Spleen (tissue), 11 donors: ENCODE data around the gene GLT8D1. TPM values are rescaled to one million over a fixed set of nuclear protein-coding genes. Genes with fewer than 3 reads are reported as not detected.

ENCODE experiments used
- DNase-seq: peaks from one replicate; pipeline ENCODE4 v3.0.0-alpha.2; 2020
- H3K27ac ChIP-seq, 8 donors: fragments of 200-600 bp; sonication (generic) in 7 of 8; 1 replicate in 4 of 8; 2 replicates in 4 of 8; pipeline versions ENCODE4 v1.5.0 to v1.8.0; 2016 to 2021; ENCODE audit warnings: inconsistent platforms in 4 of 8, mild to moderate bottlenecking in 4 of 8, moderate library complexity in 1 of 8
- H3K27me3 ChIP-seq, 7 donors: fragments of 200-600 bp; sonication (generic) in 6 of 7; replicated peaks in 1 of 7; 1 replicate in 4 of 7; 2 replicates in 3 of 7; pipeline versions ENCODE4 v1.5.0 to v1.8.0; 2016 to 2021; ENCODE audit warnings: inconsistent platforms in 3 of 7, mild to moderate bottlenecking in 1 of 7
- H3K36me3 ChIP-seq, 6 donors: fragments of 200-600 bp; sonication (generic) in 5 of 6; 1 replicate in 4 of 6; 2 replicates in 2 of 6; pipeline versions ENCODE4 v1.5.0 to v1.8.0; 2016 to 2021; ENCODE audit warnings: inconsistent platforms in 2 of 6
- H3K4me1 ChIP-seq, 6 donors: fragments of 200-600 bp; sonication (generic) in 5 of 6; 1 replicate in 3 of 6; 2 replicates in 3 of 6; pipeline versions ENCODE4 v1.5.0 to v1.8.0; 2016 to 2021; ENCODE audit warnings: inconsistent platforms in 3 of 6
- H3K4me3 ChIP-seq, 8 donors: fragments of 200-600 bp; sonication (generic) in 7 of 8; 1 replicate in 4 of 8; 2 replicates in 4 of 8; pipeline versions ENCODE4 v1.5.0 to v1.8.0; 2016 to 2021; ENCODE audit warnings: inconsistent platforms in 4 of 8, mild to moderate bottlenecking in 4 of 8, moderate library complexity in 2 of 8
- H3K9me3 ChIP-seq, 8 donors: fragments of 200-600 bp; sonication (generic) in 7 of 8; 1 replicate in 4 of 8; 2 replicates in 4 of 8; pipeline versions ENCODE4 v1.5.0 to v1.8.0; 2016 to 2021; ENCODE audit warnings: inconsistent platforms in 4 of 8
- POLR2A ChIP-seq, 3 donors: fragments of 450-650 bp; IDR thresholded peaks; one replicate each; pipeline ENCODE4 v1.5.1; 2017; ENCODE audit warnings: antibody characterized with exemption in 3 of 3, mild to moderate bottlenecking in 1 of 3
- POLR2AphosphoS5 ChIP-seq, 3 donors: sonication (generic); formaldehyde crosslinking; IDR thresholded peaks; one replicate each; pipeline ENCODE4 v1.5.1; 2017; ENCODE audit warnings: antibody characterized with exemption in 3 of 3
- WGBS, 5 donors: extraction: QIAGEN DNeasy Blood & Tissue Kit in 3 of 5; methylation state at CpG; one replicate each; pipeline versions ENCODE4 v1.1.5 to v1.1.7; 2013 to 2018; 5-methylcytosine and 5-hydroxymethylcytosine counted together
- intact Hi-C: fragments of 100-400 bp; cut with DNase I; formaldehyde crosslinking; loops from one replicate; pipeline ENCODE4 v1.15.0; 2023; ENCODE audit warnings: low total_unique reads
- polyA plus RNA-seq, 3 donors: library from polyadenylated mRNA; stranded (reverse); fragments of 200-250 nt; gene quantifications; one replicate each; pipeline ENCODE4 v1.2.1, GENCODE V29; 2013
- total RNA-seq, 7 donors: library from RNA; depleted of rRNA in 3 of 7; stranded (reverse); fragments of >200 nt in 3 of 7; fragmentation: NEBNext Ultra II Directional in 4 of 7; extraction: Animal tissue kit (Norgen Biotek cat#: 25700) in 4 of 7; gene quantifications; one replicate each; pipeline versions ENCODE4 v1.1.0 to v1.2.1, GENCODE V29; 2016 to 2021
- TF ChIP-seq, protein P1 (sequence below), 11 experiments: fragments of 200-600 bp in 7 of 11; fragments of 450-650 bp in 4 of 11; sonication (generic) in 4 of 11; IDR thresholded peaks in 8 of 11; conservative IDR thresholded peaks in 3 of 11; 1 replicate in 7 of 11; 2 replicates in 4 of 11; pipeline versions ENCODE4 v1.4.0 to v1.8.0; 2016 to 2021; ENCODE audit warnings: antibody characterized with exemption in 11 of 11, inconsistent platforms in 4 of 11, mild to moderate bottlenecking in 1 of 11
- donor health status: healthy with polysubstance abuse.
- donor health status: DM: no; HTN: no; CAD: no; lungs with moderate emphysema.
- donor health status: DM: no; HTN: no; CAD: no.
- donor health status: Bipolar disorder and iron deficiency.
- donor health status: healthy.
- donor health status: DM: no; HTN: no; CAD: no.
- donor health status: DM: yes; HTN: yes; CAD: no.

Gene GLT8D1
- total and polyA plus RNA-seq, 10 donors: 21.8 to 53.9 (median 30.9) TPM

DNA sequence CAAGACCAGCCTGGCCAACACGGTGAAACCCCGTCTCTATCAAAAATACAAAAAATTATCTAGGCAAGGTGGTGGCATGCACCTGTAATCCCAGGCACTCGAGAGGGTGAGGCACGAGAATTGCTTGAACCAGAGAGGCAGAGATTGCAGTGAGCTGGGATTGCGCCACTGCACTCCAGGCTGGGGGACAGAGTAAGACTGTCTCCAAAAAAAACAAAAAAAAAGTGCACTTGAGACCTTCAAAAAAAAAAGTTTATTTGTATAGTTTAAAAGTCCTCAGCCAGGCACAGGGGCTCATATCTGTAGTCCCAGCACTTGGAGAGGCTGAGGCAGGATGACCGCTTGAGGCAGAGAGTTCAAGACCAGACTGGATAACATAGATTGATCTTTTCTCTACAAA, 22.0 kb downstream of the GLT8D1 start:
- 71 to 91% (median 87%) methylated on average over 6 of the region's 6 CpGs for WGBS, 5 donors
- no peak for TF ChIP-seq POLR2AphosphoS5 (IDR thresholded peaks at IDR 0.05)
- TF ChIP-seq, protein P1, sequence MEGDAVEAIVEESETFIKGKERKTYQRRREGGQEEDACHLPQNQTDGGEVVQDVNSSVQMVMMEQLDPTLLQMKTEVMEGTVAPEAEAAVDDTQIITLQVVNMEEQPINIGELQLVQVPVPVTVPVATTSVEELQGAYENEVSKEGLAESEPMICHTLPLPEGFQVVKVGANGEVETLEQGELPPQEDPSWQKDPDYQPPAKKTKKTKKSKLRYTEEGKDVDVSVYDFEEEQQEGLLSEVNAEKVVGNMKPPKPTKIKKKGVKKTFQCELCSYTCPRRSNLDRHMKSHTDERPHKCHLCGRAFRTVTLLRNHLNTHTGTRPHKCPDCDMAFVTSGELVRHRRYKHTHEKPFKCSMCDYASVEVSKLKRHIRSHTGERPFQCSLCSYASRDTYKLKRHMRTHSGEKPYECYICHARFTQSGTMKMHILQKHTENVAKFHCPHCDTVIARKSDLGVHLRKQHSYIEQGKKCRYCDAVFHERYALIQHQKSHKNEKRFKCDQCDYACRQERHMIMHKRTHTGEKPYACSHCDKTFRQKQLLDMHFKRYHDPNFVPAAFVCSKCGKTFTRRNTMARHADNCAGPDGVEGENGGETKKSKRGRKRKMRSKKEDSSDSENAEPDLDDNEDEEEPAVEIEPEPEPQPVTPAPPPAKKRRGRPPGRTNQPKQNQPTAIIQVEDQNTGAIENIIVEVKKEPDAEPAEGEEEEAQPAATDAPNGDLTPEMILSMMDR (IDR thresholded peaks at IDR 0.05 in 8 of 11, conservative IDR thresholded peaks at IDR 0.05 in 3 of 11): no peak
- no peak for TF ChIP-seq POLR2A (IDR thresholded peaks at IDR 0.05)
- no peaks in the 10 kb centered on the region for H3K9me3 ChIP-seq
- peaks cover 30 to 94% (median 76%) of the 10 kb centered on the region in 6 donors for H3K4me1 ChIP-seq
- no peaks in the 10 kb centered on the region for H3K27me3 ChIP-seq
- intact Hi-C loops: no loop called here
- peak overlapping the region in 6 of 8 donors; percentile 13 to 99 (median 52) for H3K27ac ChIP-seq
- no peak overlapping the region for H3K4me3 ChIP-seq
- DNase-seq: no peak
- H3K36me3 ChIP-seq: peaks cover under 1 to 58% (median 21%) of the 10 kb centered on the region in 6 donors

DNA sequence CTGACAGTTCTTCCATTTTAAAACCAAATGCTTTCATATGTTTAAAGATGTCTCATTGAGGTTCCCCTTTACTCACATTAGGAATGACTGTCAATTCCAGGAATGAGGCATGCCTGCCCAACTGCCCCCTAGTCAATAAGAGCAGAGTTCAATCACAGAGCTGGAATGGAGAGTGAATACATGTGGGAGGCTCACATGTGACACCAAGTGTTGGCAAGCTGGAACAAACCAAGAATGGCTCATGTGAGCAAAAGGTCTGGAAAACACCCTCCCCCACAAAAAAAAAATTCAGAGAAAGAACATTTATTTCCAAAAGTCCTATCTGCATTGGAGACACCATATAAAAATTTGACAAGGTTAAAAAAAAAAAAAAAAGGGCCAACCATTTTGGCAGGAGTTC, 23.6 kb downstream of the GLT8D1 start:
- Histone ChIP-seq H3K27ac (peak overlapping the region; percentile 0 to 76 (median 64)), H3K36me3 (peaks cover 4 to 58% (median 22%) of the 10 kb centered on the region in 6 donors), H3K9me3 (no peaks in the 10 kb centered on the region), H3K4me3 (peak overlapping the region in 1 of 8 donors; percentile 1), H3K4me1 (peaks cover 28 to 82% (median 67%) of the 10 kb centered on the region in 6 donors), H3K27me3 (no peaks in the 10 kb centered on the region)
- TF ChIP-seq POLR2A (IDR thresholded peaks at IDR 0.05) (no peak), POLR2AphosphoS5 (IDR thresholded peaks at IDR 0.05) (peak in 1 of 3 donors; percentile 48)
- DNase-seq: no peak
- intact Hi-C loops: no loop called here

DNA sequence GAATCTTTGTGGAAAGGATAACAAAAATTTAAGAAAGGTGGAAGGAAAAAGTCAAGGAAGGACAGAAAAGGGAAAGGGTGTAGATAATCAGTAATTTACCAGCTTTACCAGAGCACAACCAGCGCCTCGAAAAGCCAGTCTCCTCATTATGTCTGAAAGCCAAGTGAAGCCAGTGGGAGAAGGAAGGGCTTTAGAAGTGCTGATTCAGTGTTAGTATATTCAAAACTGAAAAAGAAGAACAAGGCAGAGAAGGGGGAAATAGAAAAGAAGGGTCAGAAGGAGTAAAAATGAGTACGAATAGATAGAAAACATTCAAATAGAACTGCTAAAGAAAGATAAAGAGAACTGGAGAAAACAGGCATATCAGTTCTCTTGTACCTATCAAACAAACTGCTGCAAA, 24.0 kb downstream of the GLT8D1 start:
- H3K27me3 ChIP-seq: no peaks in the 10 kb centered on the region
- intact Hi-C loops: no loop called here
- TF ChIP-seq POLR2AphosphoS5 (IDR thresholded peaks at IDR 0.05) (no peak), POLR2A (IDR thresholded peaks at IDR 0.05) (no peak)
- TF ChIP-seq, protein P1 (IDR thresholded peaks at IDR 0.05 in 8 of 11, conservative IDR thresholded peaks at IDR 0.05 in 3 of 11): no peak
- peaks cover 24 to 78% (median 63%) of the 10 kb centered on the region in 6 donors for H3K4me1 ChIP-seq
- H3K27ac ChIP-seq: peak overlapping the region in 7 of 8 donors; percentile 0 to 76 (median 64)
- DNase-seq: no peak
- H3K9me3 ChIP-seq: no peaks in the 10 kb centered on the region
- H3K36me3 ChIP-seq: peaks cover 4 to 59% (median 26%) of the 10 kb centered on the region in 6 donors
- WGBS, 5 donors: 33 to 63% (median 44%) methylated on average over 3 of the region's 3 CpGs
- H3K4me3 ChIP-seq: peak overlapping the region in 1 of 8 donors; percentile 1

DNA sequence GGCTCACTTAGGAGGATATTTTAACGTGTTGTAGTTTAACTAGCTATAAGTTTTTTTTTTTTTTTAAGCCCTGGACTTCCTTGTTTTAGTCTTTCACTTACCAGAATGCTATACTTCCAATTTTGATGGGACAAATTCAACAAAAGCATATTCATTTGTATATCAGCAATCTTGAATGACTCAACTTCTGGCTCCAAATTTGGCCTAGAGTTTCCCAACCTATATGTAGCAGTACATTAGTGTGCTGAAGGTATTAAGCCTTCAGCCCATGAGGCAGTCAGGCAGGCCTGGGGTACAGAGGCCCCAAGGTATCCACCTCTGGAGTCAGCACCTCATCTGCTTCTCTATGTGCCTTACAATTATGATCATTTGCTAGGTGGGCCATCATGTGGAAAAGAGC, 25.8 kb downstream of the GLT8D1 start:
- intact Hi-C loops: no loop called here
- H3K4me1 ChIP-seq: peaks cover 19 to 66% (median 52%) of the 10 kb centered on the region in 6 donors
- H3K27ac ChIP-seq: peak overlapping the region in 2 of 8 donors; percentile 6 to 76
- WGBS, 5 donors: 53 to 76% (median 63%) methylated on average over 1 of the region's 1 CpG
- DNase-seq: no peak
- no peaks in the 10 kb centered on the region for H3K9me3 ChIP-seq
- H3K36me3 ChIP-seq: peaks cover 4 to 75% (median 37%) of the 10 kb centered on the region in 6 donors
- no peaks in the 10 kb centered on the region for H3K27me3 ChIP-seq
- no peak for TF ChIP-seq POLR2AphosphoS5 (IDR thresholded peaks at IDR 0.05)
- TF ChIP-seq POLR2A (IDR thresholded peaks at IDR 0.05): no peak
- no peak overlapping the region for H3K4me3 ChIP-seq

DNA sequence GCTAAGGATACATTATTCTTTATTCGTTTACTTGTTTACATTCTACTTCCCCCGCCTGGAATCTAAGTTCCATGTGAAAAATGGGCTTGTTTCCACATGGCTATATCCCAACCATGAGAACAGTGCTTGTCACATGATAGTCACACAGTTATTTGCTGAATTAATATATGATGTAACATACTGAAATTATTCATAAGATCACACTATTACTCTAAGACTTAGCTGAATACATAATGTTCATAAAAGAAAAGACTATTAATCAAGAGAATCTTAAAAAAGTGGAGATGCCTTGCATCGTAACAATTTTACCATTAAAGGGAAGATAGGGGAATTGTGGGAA, 26.4 kb downstream of the GLT8D1 start:
- no peak for TF ChIP-seq POLR2A (IDR thresholded peaks at IDR 0.05)
- TF ChIP-seq POLR2AphosphoS5 (IDR thresholded peaks at IDR 0.05): no peak
- TF ChIP-seq, protein P1 (IDR thresholded peaks at IDR 0.05 in 8 of 11, conservative IDR thresholded peaks at IDR 0.05 in 3 of 11): no peak
- intact Hi-C loops: no loop called here
- no peak for DNase-seq
- Histone ChIP-seq H3K4me3 (no peak overlapping the region), H3K36me3 (peaks cover 4 to 81% (median 40%) of the 10 kb centered on the region in 6 donors), H3K27ac (peak overlapping the region in 2 of 8 donors; percentile 10 to 33), H3K4me1 (peaks cover 12 to 60% (median 46%) of the 10 kb centered on the region in 6 donors), H3K27me3 (no peaks in the 10 kb centered on the region), H3K9me3 (no peaks in the 10 kb centered on the region)
- 86 to 95% (median 94%) methylated on average over 3 of the region's 3 CpGs for WGBS, 5 donors
